ENCODE measurements around the gene MRPL4.

DNA sequence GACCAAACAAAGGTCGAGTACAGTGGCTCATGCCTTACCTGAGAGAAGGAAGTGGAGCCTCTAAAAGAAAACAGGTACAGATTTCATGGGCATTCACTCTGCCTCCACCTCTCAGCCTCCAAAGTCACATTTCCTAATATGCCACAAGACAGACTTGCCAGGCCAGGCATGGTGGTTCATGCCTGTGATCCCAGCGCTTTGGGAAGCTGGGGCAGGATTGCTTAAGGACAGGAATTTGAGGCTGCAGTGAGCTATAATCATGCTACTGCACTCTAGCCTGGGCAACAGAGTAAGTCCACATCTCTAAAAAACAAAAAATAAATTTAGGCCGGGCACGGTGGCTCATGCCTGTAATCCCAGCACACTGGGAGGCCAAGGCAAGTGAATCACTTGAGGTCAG lies 46.4 kb upstream of the MRPL4 start:
- TF ChIP-seq POLR2AphosphoS5 (IDR thresholded peaks at IDR 0.05; ENCODE audit: borderline replicate concordance, low read depth, low read length), result no peak
- no peak for TF ChIP-seq EZH2 (IDR thresholded peaks at IDR 0.05)
